ENCODE measurements around the gene ALPK3. TPM values are rescaled to one million over a fixed set of nuclear protein-coding genes. Genes with fewer than 3 reads are reported as not detected.

The ALPK3 gene
- total RNA-seq, 4 donors from 2014 or later = 0.42 to 1.4 (median 0.46) TPM

DNA sequence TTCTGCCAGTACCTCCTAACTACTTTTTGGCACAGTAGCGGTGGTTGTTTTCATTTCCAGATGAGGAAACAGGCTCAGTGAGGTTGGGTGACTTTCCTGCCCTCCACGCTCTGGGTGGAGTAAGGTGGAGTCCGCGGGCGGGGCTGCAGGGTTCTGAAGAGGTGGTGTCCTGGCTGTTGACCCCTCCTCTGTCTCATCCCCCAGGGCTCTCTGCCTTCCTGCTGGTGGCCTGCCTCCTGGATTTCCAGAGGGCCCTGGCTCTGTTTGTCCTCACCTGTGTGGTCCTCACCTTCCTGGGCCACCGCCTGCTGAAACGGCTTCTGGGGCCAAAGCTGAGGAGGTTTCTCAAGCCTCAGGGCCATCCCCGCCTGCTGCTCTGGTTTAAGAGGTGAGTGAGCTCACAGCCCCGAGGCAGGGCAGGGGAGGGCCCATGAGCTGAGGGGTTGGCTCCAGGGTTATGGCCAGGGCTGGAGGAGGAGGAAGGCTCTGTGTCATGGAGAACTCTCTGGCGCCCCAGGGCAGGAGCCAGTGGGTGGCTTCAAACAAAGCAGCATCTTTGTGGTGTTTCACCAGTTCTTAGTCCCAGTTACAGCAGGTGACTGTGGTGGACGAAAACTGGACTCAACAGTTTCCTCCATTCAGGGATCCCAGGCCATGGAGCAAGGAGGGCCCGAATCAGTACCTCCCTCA, 77.7 kb downstream of the ALPK3 start:
- intact Hi-C loops (cut with DNase I; ENCODE audit: low total_unique reads) = no loop called here
- H3K4me3 ChIP-seq (ENCODE audit: low read depth, poor library complexity, severe bottlenecking) = no peak overlapping the region
- 73% methylated on average over 9 to 12 of the region's 12 CpGs for WGBS, 2 donors
- no peak for DNase-seq (ENCODE audit: low spot score in 2 of 2)
- TF ChIP-seq POLR2A (IDR thresholded peaks at IDR 0.05) = no peak
- TF ChIP-seq, protein P1, sequence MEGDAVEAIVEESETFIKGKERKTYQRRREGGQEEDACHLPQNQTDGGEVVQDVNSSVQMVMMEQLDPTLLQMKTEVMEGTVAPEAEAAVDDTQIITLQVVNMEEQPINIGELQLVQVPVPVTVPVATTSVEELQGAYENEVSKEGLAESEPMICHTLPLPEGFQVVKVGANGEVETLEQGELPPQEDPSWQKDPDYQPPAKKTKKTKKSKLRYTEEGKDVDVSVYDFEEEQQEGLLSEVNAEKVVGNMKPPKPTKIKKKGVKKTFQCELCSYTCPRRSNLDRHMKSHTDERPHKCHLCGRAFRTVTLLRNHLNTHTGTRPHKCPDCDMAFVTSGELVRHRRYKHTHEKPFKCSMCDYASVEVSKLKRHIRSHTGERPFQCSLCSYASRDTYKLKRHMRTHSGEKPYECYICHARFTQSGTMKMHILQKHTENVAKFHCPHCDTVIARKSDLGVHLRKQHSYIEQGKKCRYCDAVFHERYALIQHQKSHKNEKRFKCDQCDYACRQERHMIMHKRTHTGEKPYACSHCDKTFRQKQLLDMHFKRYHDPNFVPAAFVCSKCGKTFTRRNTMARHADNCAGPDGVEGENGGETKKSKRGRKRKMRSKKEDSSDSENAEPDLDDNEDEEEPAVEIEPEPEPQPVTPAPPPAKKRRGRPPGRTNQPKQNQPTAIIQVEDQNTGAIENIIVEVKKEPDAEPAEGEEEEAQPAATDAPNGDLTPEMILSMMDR (IDR thresholded peaks at IDR 0.05) = no peak

DNA sequence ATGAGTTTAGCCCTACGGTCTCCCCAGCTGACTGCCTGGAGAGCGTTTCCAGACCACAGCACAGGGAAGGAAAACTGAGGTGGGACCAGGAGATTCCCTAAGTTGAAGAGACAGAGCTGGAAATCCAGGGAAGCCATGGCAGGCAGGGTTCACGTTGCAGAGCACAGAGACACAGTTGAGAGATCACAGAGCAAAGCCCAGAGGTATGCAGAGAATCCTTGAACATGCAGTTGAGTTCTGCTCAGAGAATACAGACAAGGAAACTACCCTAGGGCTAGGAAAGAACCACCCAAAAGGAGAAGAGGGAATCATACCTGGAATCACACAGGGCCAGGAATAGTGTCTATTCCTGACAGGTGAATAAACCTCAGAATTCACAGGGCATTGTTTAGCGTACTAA, 81.6 kb downstream of the ALPK3 start:
- no peak for DNase-seq (ENCODE audit: low spot score in 2 of 2)
- intact Hi-C loops (cut with DNase I; ENCODE audit: low total_unique reads) = no loop called here
- 60 to 61% methylated on average over 4 of the region's 4 CpGs for WGBS, 2 donors
- H3K4me3 ChIP-seq (ENCODE audit: low read depth, poor library complexity, severe bottlenecking) = no peak overlapping the region
- no peak for TF ChIP-seq POLR2A (IDR thresholded peaks at IDR 0.05)
- TF ChIP-seq, protein P1 (IDR thresholded peaks at IDR 0.05) = no peak

DNA sequence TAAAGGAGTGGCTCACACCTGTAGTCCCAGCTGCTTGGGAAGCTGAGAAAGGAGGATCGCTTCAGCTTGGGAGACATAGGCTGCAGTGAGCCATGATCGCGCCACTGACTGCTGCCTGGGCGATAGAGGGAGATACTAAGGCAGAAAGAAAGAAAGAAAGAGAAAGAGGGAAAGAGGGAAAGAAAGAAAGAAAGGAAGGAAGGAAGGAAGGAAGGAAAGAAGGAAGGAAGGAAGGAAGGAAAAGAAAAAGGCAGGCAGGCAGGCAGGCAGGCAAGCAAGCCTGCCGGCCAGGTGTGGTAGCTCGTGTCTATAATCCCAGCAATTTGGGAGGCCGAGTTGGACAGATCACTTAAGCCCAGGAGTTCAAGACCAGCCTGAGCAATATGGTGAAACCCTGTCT, 82.6 kb downstream of the ALPK3 start:
- intact Hi-C loops (cut with DNase I; ENCODE audit: low total_unique reads) = no loop called here
- TF ChIP-seq, protein P1 (IDR thresholded peaks at IDR 0.05) = no peak
- TF ChIP-seq POLR2A (IDR thresholded peaks at IDR 0.05) = no peak

DNA sequence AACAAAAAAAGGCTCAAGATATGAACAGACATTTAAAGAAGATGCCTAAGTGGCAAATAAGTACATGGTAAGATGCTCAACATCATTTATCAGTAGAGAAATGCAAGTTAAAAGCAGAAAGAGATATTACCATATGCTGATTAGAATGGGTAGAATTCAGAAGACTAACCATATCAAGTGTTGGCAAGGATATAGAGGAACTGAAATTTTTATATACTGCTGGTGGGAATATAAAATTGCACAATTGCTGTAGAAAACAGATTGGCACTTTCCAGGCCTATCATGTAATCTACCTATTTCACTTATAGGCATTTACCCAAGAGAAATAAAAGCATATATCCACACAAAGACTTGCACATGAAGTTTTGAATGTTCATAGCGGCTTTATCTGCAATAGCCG, 84.4 kb downstream of the ALPK3 start:
- H3K4me3 ChIP-seq (ENCODE audit: low read depth, poor library complexity, severe bottlenecking) = no peak overlapping the region
- intact Hi-C loops (cut with DNase I; ENCODE audit: low total_unique reads) = no loop called here
- no peak for TF ChIP-seq POLR2A (IDR thresholded peaks at IDR 0.05)
- TF ChIP-seq, protein P1 (IDR thresholded peaks at IDR 0.05) = no peak
- no peak for DNase-seq (ENCODE audit: low spot score in 2 of 2)
- WGBS, 2 donors = 94 to 97% methylated on average over 2 of the region's 2 CpGs

More for the DNA sequence above, 82.6 kb downstream of the ALPK3 start:
- no peak for DNase-seq (ENCODE audit: low spot score in 2 of 2)
- WGBS, 2 donors = 82 to 85% methylated on average over 7 of the region's 7 CpGs
- no peak overlapping the region for H3K4me3 ChIP-seq (ENCODE audit: low read depth, poor library complexity, severe bottlenecking)

DNA sequence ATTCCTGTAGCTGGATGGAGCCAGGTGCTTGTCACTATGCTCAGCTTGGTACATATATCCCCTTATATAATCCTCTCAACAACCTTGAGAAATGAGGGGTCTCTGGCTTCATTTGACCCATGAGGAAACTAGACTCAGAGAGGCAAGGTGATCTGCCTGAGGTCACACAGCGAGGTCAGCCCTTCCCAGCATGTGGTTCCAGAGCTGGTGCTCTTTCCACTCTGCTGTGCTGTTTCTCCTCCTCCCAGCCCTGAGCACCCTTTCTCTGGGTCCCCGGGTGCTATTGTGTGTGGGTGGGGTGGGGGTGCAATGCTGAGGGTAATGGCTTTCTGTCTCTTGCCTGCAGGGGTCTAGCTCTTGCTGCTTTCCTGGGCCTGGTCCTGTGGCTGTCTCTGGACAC, 86.6 kb downstream of the ALPK3 start:
- TF ChIP-seq POLR2A (IDR thresholded peaks at IDR 0.05) = no peak
- TF ChIP-seq, protein P1 (IDR thresholded peaks at IDR 0.05) = no peak
- WGBS, 2 donors = 95% methylated on average over 2 of the region's 2 CpGs
- intact Hi-C loops (cut with DNase I; ENCODE audit: low total_unique reads) = no loop called here
- no peak overlapping the region for H3K4me3 ChIP-seq (ENCODE audit: low read depth, poor library complexity, severe bottlenecking)
- DNase-seq (ENCODE audit: low spot score in 2 of 2) = no peak

DNA sequence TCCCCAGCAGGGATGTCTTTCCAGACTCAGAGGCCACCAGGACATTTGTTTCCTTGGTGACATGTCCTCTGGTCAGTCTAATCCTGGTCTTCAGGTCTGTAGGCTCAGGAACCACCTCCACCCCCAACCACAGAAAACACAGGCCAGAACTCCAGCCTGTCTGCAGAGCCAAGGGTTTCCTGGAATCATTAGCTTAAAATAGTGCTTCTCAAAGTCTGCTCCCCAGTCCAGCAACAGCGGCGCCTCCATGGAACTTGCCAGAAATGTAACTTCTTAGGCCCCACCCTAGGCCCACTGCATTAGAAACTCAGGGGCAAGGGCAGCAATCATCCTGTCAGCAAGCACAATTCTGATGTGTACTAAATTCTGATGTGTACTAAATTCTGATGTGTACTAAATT, 87.3 kb downstream of the ALPK3 start:
- WGBS, 2 donors = 43 to 57% methylated on average over 2 of the region's 2 CpGs
- TF ChIP-seq POLR2A (IDR thresholded peaks at IDR 0.05) = no peak
- TF ChIP-seq, protein P1 (IDR thresholded peaks at IDR 0.05) = no peak
- DNase-seq (ENCODE audit: low spot score in 2 of 2) = no peak
- no peak overlapping the region for H3K4me3 ChIP-seq (ENCODE audit: low read depth, poor library complexity, severe bottlenecking)
- intact Hi-C loops (cut with DNase I; ENCODE audit: low total_unique reads) = no loop called here

All from lower leg skin (tissue), 4 donors.